GM03348 (cell line): ENCODE measurements around the gene ZFP57.

Source experiments
- DNase-seq: peaks from one replicate; pipeline ENCODE4 v3.0.0; 2012; ENCODE audit warnings: low spot score

Gene ZFP57

DNA sequence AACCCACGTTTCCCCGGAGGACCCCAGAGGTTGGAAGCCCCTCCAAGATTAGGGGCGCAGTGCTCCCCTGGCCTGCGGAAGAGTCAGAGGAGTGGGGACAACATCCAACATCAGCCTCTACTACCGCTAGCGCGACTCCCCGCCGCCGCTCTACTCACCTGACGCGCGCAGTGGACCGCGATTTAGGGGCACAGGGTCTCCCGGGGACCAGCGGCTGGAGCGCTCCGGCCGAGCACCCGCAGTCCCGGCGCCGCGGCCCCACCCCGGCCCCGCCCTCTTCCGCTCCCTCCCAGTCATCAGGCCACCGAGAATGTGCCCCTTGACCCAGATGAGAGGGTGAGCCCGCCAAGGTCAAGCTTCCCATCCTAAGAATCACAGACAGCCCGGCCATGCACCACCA is at the start of gene ZFP57:
ZFP57 (minus strand) TSS at position 249 of the 400 bp plus-strand sequence. CDS start 4,149 bp downstream, outside the sequence.
- no peak for DNase-seq

GRCh38 chr6:29730575-29731126 is 49.7 kb upstream of the ZFP57 start:
- no peak for DNase-seq

DNA sequence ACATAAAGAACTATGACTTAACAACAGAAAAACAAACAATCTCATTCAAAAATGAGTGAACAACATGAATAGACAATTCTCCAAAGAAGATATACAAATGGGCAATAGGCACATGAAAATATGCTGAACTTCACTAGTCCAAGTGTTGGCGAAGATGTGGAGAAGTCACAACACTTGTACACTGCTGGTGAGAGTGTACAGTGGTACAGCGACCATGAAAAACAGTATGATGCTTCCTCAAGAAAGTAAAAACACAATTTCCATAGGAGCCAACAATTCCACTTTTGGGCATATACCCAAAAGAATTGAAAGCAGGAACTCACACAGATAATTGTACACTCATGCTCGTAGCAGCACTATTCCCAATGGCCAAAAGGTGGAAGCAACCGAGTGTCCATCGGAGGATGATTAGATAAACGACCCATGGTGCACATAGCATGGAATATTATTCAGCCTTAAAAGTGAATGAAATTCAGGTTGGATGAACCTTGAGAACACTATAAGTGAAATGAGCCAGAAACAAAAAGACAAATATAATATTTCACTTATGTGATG is 48.9 kb upstream of the ZFP57 start:
- no peak for DNase-seq

- no peak for DNase-seq
Measured at GRCh38 chr6:29728875-29729270, 47.9 kb upstream of the ZFP57 start.

GRCh38 chr6:29728173-29728874 is 47.4 kb upstream of the ZFP57 start:
- no peak for DNase-seq

DNA sequence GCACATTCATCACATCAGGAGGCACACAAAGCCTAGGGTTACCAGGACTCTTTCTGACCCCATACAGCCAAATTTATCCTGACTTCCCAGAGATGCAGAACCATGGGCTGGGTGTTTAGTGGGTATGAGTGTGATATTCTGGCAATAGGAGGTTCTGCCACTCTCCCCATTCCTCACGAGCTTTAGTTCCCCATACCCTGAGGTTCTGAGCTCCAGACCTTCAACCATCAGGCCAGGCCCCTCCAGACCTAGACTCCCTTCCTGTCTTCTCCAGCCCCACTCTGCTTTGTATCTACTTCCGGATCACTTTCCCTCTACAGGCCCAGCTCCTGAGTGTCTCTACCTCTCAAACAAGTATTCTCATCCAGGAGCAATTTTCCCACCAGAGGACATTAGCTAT is 46.7 kb upstream of the ZFP57 start:
- no peak for DNase-seq

- no peak for DNase-seq
Measured at GRCh38 chr6:29726571-29727194, 45.7 kb upstream of the ZFP57 start.

DNA sequence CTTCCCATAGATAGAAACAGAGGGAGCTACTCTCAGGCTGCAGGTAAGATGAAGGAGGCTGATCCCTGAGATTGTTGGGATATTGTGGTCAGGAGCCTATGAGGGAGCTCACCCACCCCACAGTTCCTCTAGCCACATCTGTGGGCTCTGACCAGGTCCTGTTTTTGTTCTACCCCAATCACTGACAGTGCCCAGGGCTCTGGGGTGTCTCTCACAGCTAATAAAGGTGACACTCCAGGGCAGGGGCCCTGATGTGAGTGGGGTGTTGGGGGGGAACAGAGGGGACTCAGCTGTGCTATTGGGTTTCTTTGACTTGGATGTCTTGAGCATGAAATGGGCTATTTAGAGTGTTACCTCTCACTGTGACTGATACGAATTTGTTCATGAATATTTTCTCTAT is 45.0 kb upstream of the ZFP57 start:
- DNase-seq: no peak

GRCh38 chr6:29724937-29725869 is 44.3 kb upstream of the ZFP57 start:
- DNase-seq: no peak

DNA sequence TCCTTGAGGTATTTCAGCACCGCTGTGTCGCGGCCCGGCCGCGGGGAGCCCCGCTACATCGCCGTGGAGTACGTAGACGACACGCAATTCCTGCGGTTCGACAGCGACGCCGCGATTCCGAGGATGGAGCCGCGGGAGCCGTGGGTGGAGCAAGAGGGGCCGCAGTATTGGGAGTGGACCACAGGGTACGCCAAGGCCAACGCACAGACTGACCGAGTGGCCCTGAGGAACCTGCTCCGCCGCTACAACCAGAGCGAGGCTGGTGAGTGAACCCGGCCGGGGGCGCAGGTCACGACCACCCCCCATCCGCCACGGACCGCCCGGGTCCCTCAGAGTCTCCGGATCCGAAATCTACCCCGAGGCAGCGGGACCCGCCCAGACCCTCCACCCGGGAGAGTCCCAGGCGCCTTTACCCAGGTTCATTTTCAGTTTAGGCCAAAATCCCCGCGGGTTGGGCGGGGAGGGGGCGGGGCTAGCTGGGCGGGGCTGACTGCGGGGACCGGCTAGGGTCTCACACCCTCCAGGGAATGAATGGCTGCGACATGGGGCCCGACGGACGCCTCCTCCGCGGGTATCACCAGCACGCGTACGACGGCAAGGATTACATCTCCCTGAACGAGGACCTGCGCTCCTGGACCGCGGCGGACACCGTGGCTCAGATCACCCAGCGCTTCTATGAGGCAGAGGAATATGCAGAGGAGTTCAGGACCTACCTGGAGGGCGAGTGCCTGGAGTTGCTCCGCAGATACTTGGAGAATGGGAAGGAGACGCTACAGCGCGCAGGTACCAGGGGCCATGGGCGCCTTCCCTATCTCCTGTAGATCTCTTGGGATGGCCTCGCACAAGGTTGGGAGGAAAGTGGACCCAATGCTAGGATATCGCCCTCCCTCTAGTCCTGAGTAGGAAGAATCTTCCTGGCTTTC is 43.0 kb upstream of the ZFP57 start:
- peak; percentile 75 for DNase-seq

- peak; percentile 96 for DNase-seq
Measured at GRCh38 chr6:29723262-29723665, 42.3 kb upstream of the ZFP57 start, which contains the start of gene HLA-F. HLA-F (plus strand) TSS chr6:29723434; CDS start chr6:29723464, 30 bp downstream.

- no peak for DNase-seq
Measured at GRCh38 chr6:29720863-29721262, 39.9 kb upstream of the ZFP57 start.

DNA sequence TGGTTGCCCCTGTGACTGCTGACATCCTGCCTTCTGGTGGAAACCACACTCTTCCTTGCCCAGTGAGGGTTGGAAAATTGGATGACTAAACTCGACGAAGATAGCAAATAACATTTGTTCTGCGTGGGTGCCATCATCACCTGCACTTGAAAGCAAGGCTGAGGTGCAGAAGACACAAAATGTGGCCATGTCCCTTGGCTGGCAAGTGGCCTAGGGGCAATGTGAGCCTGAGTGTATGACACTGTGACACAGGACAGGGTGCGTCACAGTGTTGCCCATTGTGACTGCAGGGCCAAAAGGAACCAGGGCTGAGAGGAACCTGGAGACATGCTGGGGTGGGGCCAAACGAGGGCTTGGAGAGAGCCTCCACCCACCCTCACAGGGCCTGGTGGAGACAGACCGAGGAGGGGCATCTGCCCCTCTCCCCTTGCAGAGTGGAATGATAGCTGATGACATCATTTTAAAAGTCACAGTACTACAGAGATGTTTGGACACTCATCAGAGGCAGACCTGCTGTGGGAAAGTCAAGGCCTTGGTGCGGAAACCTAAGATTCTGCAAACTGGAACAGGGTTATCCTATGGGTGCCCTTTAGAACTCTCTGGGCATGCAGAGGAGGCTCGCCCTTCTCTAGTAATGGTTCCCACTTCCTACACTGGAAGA is 29.5 kb upstream of the ZFP57 start:
- no peak for DNase-seq

- DNase-seq: no peak
Measured at GRCh38 chr6:29709188-29709587, 28.2 kb upstream of the ZFP57 start.

DNA sequence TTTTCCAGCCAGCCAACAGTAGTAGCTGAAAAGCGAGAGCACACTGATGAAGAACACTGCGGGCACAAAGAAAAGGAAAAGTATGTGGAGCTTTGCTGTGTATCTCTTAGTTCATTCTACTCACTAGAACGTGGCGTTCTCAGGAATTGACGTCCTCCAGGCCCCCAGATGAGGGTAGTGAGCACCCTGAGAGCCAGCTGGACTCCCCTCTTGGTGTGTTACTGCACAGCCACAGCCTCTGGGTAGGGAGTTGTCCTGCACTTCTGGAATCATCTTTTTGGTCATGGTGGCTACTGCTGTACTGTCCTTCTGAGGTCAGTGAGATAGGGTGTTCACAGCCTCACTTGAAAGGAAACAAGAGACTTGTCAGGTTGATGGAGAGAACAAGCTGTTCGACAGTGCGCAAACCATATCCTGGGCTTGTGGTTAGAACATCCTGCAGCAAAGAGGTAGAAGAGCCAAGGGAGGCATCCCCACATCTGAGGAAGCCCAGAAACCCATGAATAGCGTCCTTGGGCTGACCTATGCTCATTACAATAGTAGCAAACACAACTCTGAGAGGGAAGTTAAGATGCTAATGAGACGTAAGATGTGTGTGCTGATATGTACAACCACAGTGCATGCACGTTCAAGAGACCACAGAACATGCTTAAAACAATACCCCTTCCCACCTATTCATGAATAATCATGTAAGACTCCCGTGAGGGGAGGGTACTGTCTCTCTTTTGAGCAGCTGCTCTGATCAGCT is 27.7 kb upstream of the ZFP57 start:
- no peak for DNase-seq

- peak; percentile 78 for DNase-seq
Measured at GRCh38 chr6:29705389-29706231, 24.7 kb upstream of the ZFP57 start.

DNA sequence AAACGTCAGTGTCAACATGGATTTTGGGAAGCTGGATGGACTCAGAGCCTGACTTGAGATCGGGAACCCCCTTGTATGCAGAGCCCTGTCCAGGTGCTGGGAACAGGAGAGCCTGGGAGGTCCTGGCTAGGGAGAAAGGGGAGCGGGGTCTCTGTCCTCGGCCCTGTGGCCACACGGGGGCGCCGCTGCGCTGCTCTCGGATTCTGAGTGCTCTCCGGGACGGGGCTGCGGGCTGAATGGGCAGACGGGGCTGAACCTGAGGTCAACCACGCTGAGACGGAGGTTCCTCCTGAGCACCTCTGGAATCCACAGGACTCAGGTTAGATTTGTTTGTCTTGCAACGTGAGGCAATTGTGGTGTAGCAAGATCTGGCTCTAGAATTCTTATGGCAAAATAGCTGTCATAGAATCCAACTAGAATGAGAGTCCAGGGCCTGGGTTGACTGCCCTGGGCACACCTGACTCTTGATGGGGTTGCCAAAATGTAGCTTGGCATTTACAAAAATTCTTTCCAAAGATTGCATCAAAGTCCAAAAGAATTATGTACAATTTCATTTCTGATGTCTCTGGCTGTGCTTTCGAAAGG is 21.7 kb upstream of the ZFP57 start:
- peak; percentile 37 for DNase-seq
